ENCODE data around the gene ZNF286A.
"Not testable (repeated sequence)": the region's sequence is repeated elsewhere in the genome, so short reads cannot be mapped to it uniquely, and the experiment has no call there.

The ZNF286A gene

GRCh38 chr17:15744885-15745284 is 45.3 kb downstream of the ZNF286A start:
- Histone ChIP-seq H3K27ac (no peak overlapping the region), H3K4me3 (no peak overlapping the region)
- TF ChIP-seq, protein P1, sequence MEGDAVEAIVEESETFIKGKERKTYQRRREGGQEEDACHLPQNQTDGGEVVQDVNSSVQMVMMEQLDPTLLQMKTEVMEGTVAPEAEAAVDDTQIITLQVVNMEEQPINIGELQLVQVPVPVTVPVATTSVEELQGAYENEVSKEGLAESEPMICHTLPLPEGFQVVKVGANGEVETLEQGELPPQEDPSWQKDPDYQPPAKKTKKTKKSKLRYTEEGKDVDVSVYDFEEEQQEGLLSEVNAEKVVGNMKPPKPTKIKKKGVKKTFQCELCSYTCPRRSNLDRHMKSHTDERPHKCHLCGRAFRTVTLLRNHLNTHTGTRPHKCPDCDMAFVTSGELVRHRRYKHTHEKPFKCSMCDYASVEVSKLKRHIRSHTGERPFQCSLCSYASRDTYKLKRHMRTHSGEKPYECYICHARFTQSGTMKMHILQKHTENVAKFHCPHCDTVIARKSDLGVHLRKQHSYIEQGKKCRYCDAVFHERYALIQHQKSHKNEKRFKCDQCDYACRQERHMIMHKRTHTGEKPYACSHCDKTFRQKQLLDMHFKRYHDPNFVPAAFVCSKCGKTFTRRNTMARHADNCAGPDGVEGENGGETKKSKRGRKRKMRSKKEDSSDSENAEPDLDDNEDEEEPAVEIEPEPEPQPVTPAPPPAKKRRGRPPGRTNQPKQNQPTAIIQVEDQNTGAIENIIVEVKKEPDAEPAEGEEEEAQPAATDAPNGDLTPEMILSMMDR (IDR thresholded peaks at IDR 0.05): no peak
- DNase-seq (ENCODE audit: low spot score): no peak

GRCh38 chr17:15749403-15749802 is 49.9 kb downstream of the ZNF286A start:
- H3K27ac ChIP-seq; H3K4me3 ChIP-seq; DNase-seq (ENCODE audit: low spot score): not testable (repeated sequence)

DNA sequence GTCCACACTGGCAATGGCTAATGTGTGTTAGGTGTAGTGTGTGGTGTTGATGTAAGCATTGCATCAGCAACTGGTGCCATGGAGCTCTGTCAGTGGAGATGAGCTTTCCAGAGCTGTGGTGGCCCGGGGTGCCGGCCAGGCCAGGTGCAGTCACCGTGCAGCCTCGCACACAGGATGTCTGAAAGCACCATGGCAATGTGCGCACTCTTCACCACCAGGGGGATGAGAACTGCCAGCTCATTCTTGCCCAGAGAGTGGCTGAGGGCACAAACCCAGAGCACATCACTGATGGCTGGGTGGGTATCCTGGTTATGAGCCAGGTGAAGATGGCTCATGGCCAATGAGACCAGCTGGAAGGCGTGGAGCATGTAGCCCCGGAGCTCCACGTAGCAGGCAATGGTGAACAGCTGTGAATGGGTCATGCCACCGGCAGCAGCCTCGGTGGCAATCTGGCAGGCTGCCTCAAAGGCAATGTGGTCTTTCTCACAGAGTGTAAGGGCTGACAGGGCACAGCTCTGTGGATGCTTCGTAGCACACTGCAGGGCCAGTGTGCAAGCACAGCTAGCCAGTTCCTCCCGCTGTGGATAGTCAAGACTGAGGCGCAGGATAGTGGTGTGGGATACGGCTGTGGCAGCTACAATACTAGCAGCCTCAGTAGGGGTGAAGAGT is 69.4 kb downstream of the ZNF286A start:
- not testable (repeated sequence) for H3K27ac ChIP-seq; DNase-seq (ENCODE audit: low spot score); H3K4me3 ChIP-seq
